GM21717 (cell line): ENCODE measurements around the gene CCL19.

Experiments used
- ATAC-seq: cut with Tn5 transposase; IDR thresholded peaks from one replicate; pipeline ENCODE4 v1.9.1; 2021; ENCODE audit warnings: mild to moderate bottlenecking, moderate library complexity; ENCODE audit not compliant: unreplicated experiment

The CCL19 gene

GRCh38 chr9:34642679-34643078 lies 48.4 kb downstream of the CCL19 start:
- ATAC-seq: no peak
